ENCODE data around the gene TSC2. TPM values are rescaled to one million over a fixed set of nuclear protein-coding genes. Genes with fewer than 3 reads are reported as not detected.
"Not testable (repeated sequence)": the region's sequence is repeated elsewhere in the genome, so short reads cannot be mapped to it uniquely, and the experiment has no call there.

The TSC2 gene
- total RNA-seq, 1 donor from 2014 or later = 73.3 TPM

DNA sequence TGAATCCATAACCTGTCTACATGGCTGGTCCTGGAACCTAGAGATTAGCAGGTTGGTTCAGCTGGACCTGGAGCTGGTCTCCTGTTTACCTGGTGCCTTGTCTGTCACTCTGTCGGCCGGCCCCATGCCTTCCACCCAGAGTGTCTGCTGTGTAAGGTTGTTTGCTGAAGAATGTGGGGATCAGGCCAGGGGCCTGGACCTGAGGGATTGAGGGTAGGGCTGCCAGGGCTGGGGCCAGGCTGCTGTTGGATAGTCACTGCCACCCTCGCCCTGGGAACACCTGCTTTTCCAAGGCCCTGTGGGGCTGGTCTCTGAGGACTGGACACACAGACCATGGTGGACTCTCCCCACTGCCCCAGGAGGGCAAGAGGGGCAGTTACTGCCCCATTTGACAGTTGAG lies 19.6 kb upstream of the TSC2 start:
- intact Hi-C loops (cut with DNase I) = loop anchor here (2.0 to 10.0 kb wide), 2 partner anchors 17 to 477 kb away; no protein-coding TSS in a partner anchor
- no peak for DNase-seq (ENCODE audit: low spot score)

DNA sequence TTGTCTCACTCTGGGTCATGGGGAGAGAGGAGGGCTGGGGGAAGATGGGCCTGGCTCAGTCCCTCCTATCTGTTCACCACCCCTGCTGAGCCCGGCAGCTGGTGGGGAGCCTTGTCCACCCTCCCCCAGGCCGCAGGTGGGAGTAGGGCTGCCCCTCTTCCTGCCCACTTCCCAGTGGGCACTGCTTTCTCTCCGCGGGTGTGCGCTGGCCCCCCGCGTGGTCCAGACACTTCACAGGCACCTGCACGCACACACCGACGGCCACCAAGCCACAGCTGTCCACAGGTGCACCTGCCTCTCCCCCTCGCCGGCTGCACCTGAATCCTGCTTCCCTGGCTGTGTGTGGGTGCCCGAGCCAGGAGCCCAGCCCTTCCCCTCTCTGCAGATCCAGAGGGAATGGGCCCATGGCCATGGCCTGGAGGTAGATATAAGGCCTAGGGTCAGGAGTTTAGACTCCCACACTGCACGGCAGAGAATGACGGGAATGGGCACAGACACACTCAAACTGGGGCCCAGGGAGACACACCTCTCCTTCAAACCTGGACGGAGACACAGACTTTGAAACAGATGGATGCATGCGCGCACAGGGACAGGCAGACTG lies 19.1 kb upstream of the TSC2 start:
- intact Hi-C loops (cut with DNase I) = loop anchor here (2.0 to 10.0 kb wide), 2 partner anchors 16 to 476 kb away; no protein-coding TSS in a partner anchor
- DNase-seq (ENCODE audit: low spot score) = no peak

DNA sequence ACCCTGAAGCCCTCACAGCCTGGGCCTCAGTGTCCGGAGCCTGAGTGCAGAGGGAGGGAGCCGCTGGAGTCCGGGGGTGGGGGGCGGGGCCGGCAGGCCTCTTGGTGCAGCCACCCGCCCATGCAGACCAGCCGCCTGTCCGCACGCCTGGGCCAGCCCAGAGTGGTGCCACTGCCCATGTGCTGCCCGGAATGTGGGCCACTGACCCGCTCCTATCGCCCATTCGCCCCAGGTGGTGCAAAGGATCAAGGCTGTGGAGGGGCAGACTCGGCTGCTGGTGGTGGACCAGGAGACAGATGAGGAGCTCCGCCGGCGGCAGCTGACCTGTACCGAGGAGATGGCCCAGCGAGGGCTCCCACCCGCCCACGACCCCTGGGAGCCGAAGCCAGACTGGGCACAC lies 18.4 kb upstream of the TSC2 start:
- intact Hi-C loops (cut with DNase I) = loop anchor here (2.0 to 10.0 kb wide), 2 partner anchors 15 to 475 kb away; no protein-coding TSS in a partner anchor
- no peak for DNase-seq (ENCODE audit: low spot score)

- no peak for DNase-seq (ENCODE audit: low spot score)
- intact Hi-C loops (cut with DNase I) = loop anchor here (10.0 kb wide), 1 partner anchor 485 kb away; no protein-coding TSS in a partner anchor
Observed at GRCh38 chr16:2030036-2030435, 17.7 kb upstream of the TSC2 start.

DNA sequence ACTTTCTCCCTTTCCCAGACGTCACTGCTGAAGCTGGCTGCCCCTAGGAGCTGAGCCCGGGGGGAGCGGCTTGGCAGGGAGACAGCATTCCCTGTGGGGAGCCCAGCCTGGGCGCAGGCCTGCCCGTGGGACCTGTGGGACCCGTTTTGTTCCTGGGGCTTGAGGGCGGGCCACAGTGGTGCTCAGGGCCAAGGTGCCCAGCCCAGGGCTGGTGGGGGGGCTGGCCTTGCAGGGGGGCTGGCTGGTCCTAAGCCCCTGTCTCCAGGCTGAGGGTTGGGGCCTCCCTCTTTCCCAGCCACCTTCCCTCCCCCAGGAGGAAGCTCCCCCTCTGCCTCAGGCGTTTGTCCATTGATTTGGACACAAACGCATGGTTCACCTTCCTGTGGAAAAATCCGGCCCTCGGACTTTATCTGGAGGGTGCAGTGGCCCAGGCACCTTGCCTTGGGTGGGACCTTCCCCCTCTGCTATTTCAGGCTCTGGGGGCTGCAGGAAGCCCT lies 16.7 kb upstream of the TSC2 start:
- DNase-seq (ENCODE audit: low spot score) = no peak
- intact Hi-C loops (cut with DNase I) = loop anchor here (10.0 kb wide), 1 partner anchor 486 kb away; no protein-coding TSS in a partner anchor

- DNase-seq (ENCODE audit: low spot score) = no peak
Observed at GRCh38 chr16:2032285-2033056, 15.3 kb upstream of the TSC2 start.

GRCh38 chr16:2033057-2033908 lies 14.5 kb upstream of the TSC2 start:
- intact Hi-C loops (cut with DNase I) = loop anchor here (10.0 kb wide), 1 partner anchor 488 kb away; no protein-coding TSS in a partner anchor

More at GRCh38 chr16:2032285-2033056, 15.3 kb upstream of the TSC2 start:
- intact Hi-C loops (cut with DNase I) = loop anchor here (10.0 kb wide), 1 partner anchor 488 kb away; no protein-coding TSS in a partner anchor

DNA sequence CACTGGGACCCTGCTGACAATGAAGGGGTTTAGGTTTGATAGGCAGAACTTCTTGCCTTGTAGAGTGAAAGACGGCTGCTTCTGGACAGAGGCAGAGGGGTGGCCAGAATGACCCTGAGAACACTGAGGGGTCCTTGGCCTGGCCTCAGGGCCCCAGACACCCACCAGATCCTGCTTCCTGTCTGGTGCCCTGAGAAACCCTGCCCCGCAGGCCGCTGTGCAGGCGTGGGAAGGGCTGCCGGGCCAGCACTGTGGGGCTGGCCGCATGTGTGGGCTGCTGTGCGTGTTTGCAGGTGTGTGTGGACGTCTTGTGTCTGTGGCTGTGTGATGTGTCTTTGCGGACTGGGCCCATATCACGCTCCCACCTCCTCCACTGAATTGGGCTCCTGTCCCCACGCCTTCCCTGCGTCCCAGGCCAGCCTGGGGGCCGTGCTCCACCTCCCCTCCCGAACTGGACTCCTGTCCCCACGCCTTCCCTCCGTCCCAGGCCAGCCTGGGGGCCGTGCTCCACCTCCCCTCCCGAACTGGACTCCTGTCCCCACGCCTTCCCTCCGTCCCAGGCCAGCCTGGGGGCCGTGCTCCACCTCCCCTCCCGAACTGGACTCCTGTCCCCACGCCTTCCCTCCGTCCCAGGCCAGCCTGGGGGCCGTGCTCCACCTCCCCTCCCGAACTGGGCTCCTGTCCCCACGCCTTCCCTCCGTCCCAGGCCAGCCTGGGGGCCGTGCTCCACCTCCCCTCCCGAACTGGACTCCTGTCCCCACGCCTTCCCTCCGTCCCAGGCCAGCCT lies 13.7 kb upstream of the TSC2 start:
- DNase-seq (ENCODE audit: low spot score) = not testable (repeated sequence)
- intact Hi-C loops (cut with DNase I) = loop anchor here (10.0 kb wide), 1 partner anchor 489 kb away; no protein-coding TSS in a partner anchor

More at GRCh38 chr16:2033057-2033908, 14.5 kb upstream of the TSC2 start:
- DNase-seq (ENCODE audit: low spot score) = no peak

DNA sequence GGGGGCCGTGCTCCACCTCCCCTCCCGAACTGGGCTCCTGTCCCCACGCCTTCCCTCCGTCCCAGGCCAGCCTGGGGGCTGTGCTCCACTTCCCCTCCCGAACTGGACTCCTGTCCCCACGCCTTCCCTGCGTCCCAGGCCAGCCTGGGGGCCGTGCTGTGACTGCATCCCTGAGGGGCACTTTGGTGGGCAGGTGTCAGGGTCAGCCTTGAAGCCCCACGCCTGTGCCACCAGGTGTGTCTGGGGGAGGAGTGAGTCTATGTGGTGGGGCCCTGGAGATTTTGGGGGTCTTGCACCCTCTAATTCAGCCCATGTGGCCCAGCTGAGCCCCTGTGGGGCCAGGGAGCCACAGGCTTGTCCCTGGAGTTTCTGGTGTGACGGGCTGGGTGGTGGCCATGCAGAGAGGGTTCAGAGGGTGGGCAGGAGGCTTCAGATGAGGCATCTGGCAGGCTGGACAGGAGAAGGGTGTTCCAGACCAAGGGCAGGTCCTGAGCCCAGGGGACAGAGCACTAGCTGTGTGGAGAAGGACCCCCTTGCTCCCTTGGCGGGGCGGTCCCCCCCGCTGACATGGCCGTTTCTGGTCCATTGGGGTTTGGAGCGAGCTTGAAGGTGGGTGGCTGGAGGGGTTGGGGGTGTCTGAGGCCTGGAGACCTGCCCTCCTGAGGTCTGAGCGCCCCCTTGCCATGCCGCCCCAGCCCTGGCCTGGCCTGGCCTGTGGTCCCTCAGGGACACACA lies 12.9 kb upstream of the TSC2 start:
- intact Hi-C loops (cut with DNase I) = loop anchor here (10.0 kb wide), 1 partner anchor 490 kb away; no protein-coding TSS in a partner anchor
- no peak for DNase-seq (ENCODE audit: low spot score)

- no peak for DNase-seq (ENCODE audit: low spot score)
- intact Hi-C loops (cut with DNase I) = loop anchor here (10.0 kb wide), 1 partner anchor 491 kb away; no protein-coding TSS in a partner anchor
Observed at GRCh38 chr16:2035431-2036199, 12.2 kb upstream of the TSC2 start.

- no peak for DNase-seq (ENCODE audit: low spot score)
- intact Hi-C loops (cut with DNase I) = loop anchor here (10.0 kb wide), 1 partner anchor 492 kb away; no protein-coding TSS in a partner anchor
Observed at GRCh38 chr16:2036200-2036966, 11.4 kb upstream of the TSC2 start.

- intact Hi-C loops (cut with DNase I) = loop anchor here (10.0 kb wide), 1 partner anchor 492 kb away; no protein-coding TSS in a partner anchor
- no peak for DNase-seq (ENCODE audit: low spot score)
Observed at GRCh38 chr16:2037115-2037514, 10.7 kb upstream of the TSC2 start.

DNA sequence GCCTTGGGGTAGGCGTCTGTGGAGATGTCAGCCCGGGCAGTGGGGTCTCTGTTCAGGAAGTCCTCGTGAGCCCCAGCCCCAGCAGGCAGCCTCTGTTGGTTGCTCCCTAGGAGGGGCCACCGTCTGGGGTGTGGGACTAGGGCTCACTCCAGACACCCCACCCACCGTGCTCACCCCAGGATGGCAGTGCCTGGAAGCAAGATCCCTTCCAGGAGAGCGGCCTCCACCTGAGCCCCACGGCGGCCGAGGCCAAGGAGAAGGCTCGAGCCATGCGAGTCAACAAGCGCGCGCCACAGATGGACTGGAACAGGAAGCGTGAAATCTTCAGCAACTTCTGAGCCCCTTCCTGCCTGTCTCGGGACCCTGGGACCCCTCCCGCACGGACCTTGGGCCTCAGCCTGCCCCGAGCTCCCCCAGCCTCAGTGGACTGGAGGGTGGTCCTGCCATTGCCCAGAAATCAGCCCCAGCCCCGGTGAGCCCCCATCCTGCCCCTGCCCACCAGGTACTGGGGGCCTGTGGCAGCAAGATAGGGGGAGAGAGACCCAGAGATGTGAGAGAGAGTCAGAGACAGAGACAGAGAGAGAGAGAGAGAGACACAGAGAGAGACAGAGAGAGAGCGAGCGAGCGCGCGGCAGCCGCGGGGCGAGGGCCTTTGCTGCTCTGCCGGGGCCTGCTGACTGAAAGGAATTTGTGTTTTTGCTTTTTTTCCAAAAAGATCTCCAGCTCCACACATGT lies 10.0 kb upstream of the TSC2 start:
- intact Hi-C loops (cut with DNase I) = loop anchor here (10.0 kb wide), 1 partner anchor 493 kb away; no protein-coding TSS in a partner anchor
- DNase-seq (ENCODE audit: low spot score) = no peak

- intact Hi-C loops (cut with DNase I) = loop anchor here (10.0 kb wide), 1 partner anchor 494 kb away; no protein-coding TSS in a partner anchor
- DNase-seq (ENCODE audit: low spot score) = no peak
Observed at GRCh38 chr16:2038382-2039231, 9.2 kb upstream of the TSC2 start.
